Measurements from ENCODE around the gene SRC.

Gene SRC

GRCh38 chr20:37345339-37346235 lies at the start of gene SRC:
Gene SRC, plus strand, starts transcription at chr20:37346140. Its CDS starts 38,014 bp downstream, at chr20:37384154.
- DNase-seq = peak; percentile 75

DNA sequence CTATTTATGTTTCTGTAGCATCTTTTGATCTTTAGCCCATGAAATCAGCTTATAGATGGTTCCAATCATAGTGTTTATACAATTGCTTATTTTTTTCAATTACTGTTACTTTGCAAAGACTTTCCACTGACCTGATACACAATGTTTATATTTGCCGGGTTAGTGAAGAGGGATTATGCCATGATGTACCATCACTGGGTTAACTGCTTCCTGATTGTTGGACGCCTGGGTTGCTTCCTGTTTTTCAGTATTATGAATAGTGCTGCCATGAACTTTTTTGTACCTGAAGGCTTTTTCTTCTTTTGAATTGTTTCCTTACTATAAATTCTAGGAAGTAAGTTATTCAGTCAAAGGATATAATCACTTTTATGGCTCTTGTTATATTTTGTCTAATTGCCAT lies 49.6 kb upstream of the SRC start:
- no peak for DNase-seq

DNA sequence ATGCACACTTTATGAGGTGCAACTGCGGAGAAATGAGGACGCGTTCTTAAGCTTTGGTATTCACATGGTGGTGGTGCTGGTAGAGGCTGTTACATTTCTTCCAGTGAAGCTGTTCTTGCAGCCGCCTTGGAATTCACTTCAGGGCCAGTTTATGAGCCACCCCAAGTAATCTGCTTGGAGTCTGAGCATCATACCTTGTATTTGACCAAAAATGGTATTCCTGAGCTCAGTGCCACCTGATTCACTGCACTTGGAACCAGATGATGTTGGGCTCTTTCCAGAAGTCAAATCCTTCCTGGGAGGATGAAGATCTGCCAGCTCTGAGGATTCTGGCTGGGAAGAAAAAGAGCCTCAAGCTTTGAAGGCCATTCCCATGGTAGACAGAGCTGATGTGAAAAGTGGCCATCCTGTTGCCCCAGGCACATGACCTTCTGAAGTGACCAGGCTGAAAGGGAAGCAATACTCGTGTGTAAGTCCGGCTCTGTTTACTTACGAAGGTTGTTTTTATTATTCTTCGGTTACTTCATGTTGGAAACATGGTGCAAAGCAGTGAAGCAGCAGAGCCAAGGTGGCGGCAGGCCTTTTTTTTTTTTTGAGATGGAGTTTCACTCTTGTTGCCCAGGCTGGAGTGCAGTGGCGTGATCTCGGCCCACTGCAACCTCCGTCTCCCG lies 48.7 kb upstream of the SRC start:
- DNase-seq = no peak

- DNase-seq = no peak
These were observed 47.6 kb upstream of the SRC start for GRCh38 chr20:37298190-37298939.

GRCh38 chr20:37299718-37300528 lies 46.0 kb upstream of the SRC start:
- DNase-seq = no peak

DNA sequence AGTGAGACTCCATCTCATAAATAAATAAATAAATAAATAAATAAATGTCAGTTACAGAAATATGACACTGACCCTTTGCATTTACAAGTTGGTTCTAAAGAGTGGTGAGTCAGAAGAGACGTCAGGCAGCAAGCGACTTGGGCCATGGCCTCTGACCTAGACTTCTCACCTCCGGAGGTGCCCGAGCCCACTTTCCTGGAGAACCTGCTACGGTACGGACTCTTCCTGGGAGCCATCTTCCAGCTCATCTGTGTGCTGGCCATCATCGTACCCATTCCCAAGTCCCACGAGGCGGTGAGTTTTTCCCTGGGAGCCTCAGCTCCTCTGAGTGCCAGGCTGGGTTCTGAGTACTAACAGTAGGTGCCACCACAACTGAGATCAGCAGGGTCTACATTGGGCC lies 44.8 kb upstream of the SRC start:
- DNase-seq = no peak

DNA sequence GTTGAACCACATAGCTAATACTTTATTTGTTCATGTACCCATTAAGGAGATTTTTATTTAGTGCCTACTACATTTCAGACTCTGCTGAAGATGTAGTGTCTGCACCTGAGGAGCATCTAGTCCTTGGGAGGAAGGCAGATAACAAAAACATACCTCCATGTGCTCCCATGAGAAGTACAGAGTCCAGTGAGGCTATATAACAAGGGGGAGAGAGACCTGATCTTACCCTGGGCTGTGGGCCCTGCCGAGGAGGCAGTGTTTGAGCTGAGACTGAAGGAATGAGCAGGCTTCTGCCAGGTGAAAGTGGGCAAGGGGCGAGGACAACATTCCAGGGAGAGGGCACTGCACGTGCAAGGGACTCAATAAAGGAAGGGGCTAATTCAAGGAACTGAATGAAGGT lies 44.4 kb upstream of the SRC start:
- DNase-seq = no peak

DNA sequence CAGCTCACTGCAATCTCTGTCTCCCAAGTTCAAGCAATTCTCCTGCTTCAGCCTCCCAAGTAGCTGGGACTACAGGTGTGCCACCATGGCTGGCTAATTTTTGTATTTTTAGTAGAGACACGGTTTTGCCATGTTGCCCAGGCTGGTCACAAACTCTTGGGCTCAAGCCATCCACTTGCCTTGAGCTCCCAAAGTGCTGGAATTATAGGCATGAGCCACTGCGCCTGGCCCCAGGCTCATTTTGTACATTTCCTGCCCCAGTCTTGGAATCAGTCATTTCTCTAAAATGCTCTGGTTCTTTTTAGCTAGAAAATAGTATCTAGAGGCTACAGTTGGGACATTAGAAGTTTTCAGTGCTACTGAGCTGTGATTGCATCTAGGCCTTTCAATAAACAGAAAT lies 43.0 kb upstream of the SRC start:
- no peak for DNase-seq

DNA sequence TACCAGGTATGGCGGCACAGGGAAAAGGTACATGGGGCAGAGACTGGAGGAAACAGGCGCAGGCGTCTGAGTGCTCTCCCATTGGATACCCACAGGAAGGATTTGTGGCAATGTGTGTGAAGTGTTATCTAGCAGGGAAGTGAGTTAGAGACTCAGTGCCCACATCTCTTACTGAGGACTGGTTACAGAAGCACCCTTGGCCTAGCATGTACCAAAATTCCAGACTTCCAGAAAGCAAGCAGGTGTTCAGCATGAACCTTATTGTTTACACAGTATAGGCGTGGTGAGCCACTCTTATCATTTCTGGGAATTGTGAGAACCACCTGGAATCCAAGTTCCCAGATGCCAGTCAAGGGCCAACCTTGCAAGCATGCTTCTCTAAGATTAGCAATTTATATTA lies 42.3 kb upstream of the SRC start:
- no peak for DNase-seq

GRCh38 chr20:37305079-37305478 lies 40.9 kb upstream of the SRC start:
- no peak for DNase-seq

DNA sequence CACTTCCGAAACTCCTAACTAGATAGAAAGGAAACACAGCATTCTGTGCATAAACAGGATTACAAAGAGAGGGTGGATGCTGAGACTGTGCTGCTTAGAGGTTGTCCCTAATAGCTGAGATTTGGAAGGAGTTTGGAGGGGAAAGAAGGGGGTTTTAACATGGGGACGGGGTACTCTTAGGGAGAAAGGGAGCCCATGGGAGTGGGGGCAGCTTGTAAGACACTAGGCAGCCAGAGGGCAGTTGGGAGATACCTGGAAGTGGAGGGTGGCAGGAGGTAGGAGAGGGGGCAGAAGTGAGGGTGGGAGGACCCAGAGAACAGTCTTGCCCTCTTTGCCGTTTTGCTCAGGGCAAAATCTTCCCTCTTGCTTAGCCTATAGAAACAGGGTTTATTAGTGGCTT lies 40.1 kb upstream of the SRC start:
- DNase-seq = no peak

- DNase-seq = no peak
These were observed 37.6 kb upstream of the SRC start for GRCh38 chr20:37308086-37309050.

DNA sequence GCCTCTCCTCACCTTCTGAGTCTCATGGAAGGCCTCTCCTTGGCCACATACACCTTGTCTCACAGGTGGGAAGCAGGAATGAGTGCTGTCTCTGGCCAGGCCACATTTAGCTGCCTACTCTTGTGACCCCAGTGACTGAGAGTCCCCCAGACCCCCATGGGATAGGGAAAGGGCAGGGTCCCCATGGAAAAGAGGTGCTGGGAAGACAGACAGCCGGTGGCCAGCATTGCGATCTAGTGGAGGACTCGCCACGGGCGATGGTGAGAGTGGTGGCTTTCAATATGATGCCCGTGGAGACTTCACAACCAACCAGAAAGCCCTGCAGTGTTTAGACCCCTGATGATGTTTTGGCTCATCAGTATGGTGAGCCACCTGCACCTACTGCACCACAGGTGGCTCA lies 36.6 kb upstream of the SRC start:
- no peak for DNase-seq

DNA sequence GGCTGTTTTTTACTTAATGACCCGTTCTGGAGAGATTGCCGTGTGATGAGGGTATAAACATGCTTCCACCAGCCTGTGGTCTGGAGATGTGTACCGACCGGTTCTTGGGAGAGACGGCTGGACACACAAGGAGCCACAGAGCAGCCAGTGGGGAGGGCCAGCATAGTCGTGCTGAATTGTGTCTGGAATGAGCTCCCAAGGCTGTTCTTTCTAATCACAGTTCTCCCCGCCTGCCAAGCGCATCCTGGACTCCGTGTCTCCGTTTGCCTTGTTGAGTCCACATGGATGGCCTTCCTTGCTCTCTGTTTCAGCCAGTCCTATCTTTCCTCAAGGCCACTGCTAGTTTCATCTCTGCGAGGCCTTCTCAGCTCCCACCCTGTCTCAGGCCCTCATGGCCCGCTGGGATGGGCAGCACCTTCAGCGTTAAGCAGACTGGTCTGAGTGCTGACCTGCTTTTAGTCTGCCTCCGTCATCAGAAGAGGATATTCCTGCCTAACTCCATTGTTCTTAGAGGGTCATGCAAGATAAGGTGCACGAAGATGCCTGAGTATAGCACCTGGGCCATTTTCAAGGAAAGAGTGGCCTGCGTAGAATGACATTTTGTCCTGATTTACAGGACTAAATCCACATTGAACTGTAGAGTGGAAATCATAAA lies 35.9 kb upstream of the SRC start:
- no peak for DNase-seq

DNA sequence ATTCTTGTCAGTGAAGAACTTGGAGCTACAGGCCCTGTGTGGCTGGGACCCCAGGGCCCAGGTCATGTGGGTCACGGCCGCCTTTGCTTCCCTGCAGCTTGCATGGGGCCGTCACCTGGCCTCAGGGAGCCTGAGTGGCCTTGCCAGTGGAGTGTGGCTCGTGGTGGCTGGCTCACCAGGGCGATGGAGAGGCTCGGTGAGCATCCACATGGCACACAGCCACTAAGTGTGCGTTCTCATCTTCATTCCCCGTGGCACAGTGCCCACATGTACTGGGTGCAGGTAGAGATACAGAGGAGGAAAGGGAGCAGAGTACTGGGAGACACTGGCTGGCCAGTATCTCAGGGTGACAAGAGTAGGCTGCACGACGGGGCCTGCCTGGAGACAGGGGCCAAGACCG lies 35.0 kb upstream of the SRC start:
- DNase-seq = no peak

GRCh38 chr20:37311710-37312355 lies 34.1 kb upstream of the SRC start:
- DNase-seq = no peak

GRCh38 chr20:37313546-37314091 lies 32.3 kb upstream of the SRC start:
- DNase-seq = no peak

- DNase-seq = no peak
These were observed 31.8 kb upstream of the SRC start for GRCh38 chr20:37314099-37314498.

DNA sequence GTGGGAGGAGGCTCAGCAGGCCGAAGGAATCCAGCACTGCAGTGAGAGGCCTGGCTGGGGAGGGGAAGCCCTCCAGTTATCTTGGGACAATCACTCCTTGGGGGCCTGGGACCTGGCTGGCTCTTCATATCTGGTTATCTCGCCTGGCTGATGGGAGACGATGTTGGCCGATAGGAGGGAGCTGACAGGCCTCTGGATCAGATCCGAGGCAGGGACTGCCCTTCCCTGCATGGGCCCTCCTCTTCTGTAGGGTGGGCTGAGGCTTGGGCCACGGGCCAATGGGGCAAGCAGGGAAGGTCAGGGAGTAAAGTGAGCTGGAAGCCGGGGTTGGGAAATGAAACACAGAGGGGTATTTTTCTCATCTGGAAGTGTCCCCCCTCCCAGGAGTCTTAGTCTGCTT lies 31.3 kb upstream of the SRC start:
- no peak for DNase-seq

GRCh38 chr20:37315021-37315451 lies 30.9 kb upstream of the SRC start:
- no peak for DNase-seq
